T-helper 1 cell (primary cell): ENCODE measurements around the gene CDC7.

Source experiments
- DNase-seq, 5 donors: peaks; one replicate each; pipeline ENCODE4 v3.0.0-alpha.2; 2012 to 2020

The CDC7 gene

DNA sequence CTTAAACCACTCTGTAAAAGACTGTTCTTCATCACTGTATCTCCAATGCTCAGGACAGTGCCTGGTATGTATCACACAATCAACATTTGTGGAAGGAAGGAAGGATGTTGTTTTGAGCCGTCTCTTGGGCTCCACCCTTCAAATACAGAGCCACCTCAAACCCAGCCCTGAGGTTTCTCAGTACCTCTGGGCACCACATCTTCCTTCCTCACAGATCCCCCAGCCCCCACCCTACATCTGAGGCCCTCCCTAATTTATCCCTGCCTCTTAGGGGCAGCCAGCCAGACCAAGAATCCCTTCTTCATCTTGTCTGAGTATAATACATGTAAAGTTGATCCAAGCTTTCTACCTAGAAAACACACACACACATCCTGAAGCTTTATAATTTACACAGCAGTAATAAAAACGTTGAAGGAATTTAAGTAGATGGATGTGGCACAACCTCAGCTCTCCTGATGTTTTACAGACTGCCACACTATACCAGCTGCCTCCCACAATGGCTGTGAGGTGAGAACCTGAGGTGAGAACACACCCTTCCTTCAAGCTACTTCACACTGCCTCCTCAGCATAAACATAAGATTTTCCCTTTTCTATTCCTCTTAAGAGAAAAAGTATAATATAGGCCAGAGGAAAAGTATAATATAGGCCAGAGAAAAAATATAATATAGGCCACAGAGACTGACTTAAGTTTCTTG, 48.5 kb downstream of the CDC7 start:
- DNase-seq, result peak in 2 of 5 donors; percentile 5 to 98

DNA sequence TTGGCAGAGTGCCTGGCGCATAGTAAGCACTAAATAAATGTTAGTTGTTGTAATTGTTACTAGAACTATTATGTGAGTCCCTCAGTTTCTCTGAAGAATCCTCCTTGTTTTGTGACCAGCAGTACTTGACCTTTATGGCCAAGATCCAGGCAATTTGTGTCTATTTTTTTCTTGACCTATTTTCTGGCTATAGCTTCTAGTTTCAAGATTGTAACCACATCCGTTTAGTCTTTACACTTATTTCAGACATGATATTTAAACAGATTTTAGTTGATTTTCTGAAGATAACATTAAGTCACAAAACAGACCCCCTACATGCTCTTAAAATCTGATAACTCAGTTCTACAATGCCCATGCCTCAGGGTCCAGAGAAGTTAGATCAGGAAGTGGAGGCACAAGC, 50.3 kb downstream of the CDC7 start:
- DNase-seq, result peak in 1 of 5 donors; percentile 66

- DNase-seq, result peak in 1 of 5 donors; percentile 52
Measured at GRCh38 chr1:91552091-91552490, 51.4 kb downstream of the CDC7 start.

GRCh38 chr1:91552596-91552995, 51.9 kb downstream of the CDC7 start:
- no peak for DNase-seq

GRCh38 chr1:91553177-91553591, 52.5 kb downstream of the CDC7 start:
- no peak for DNase-seq

DNA sequence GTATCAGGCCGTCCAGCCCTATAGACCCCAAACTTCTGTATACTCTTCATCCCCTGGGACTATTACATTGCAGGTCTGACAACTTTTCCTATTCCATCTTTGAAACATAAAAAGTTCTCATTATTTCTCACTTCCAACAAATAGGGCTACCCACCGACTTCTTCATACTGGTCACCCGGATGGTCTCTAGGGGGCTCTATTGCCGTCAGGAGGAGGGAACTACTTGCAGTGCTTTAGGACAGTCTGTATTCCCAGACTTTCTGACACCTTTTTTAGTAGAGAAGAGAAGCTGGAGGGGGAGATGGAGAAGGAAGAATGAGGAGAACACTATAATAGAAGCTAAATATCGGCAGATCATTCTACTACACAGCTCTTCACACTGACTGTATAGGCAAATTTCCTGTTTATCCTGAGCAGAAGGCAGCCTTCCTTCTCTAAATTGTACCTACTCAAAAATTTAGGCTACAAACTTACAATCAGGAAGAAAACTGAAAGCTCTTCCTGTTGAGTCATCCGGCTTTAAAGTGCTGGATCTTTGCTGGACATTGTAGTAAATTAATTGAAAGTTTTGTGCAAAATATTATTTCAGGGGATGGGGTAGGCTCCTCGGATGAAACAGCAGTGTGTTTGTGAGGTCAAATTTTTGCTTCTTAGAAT, 54.6 kb downstream of the CDC7 start:
- DNase-seq, result no peak

DNA sequence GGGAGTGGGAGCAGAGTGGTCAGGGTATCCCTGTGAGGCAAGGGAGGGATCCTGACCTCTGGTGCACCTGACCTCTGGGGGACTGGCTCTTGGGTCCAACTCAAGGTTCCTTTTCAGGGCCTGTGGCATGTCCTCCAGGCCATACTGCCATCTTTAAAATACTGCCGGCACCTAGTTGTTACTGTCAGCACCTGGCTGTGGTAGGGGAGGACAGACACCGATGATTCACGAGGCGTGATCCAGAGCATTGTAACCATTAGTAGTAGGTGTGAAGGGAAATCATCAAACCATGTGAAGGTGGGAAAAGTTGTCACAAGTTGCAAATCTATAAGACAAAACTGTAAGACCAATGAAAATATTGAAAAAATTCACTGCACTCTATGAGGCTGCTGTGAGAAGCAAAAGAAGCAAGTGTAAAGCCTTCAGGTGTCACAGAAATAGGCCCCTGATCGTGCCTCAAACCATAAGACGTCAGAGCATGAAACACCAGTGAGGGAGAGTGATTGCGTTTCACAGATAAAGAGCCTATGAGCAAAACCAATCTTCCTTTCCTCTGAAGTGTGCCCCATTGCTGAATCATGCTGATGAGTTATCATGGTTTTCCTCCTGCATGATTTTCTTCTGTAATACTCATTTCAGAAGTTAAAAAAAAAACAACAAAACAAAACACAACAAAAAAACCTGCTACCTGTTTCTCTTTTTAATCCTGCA, 55.3 kb downstream of the CDC7 start:
- DNase-seq, result peak in 4 of 5 donors; percentile 43 to 100 (median 55)

DNA sequence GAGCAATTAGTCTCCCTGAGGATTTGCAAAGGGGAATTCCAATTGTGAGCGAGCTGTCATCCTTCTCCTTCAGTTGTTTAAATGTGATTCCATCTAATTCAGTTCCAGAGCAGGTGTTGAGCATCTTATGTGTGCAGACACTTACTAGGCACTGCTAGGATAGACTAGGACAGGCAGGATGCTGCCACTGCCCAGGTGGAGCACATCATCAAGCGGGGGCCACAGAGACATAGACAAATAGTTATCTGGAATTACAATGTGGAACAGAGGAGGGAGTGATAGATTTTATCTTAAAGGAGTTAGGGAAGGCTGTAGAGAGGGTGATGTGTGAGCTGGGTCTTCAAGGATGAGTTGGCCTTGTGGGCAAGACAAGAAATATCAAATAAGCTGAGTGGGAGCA, 55.9 kb downstream of the CDC7 start:
- DNase-seq, result no peak

DNA sequence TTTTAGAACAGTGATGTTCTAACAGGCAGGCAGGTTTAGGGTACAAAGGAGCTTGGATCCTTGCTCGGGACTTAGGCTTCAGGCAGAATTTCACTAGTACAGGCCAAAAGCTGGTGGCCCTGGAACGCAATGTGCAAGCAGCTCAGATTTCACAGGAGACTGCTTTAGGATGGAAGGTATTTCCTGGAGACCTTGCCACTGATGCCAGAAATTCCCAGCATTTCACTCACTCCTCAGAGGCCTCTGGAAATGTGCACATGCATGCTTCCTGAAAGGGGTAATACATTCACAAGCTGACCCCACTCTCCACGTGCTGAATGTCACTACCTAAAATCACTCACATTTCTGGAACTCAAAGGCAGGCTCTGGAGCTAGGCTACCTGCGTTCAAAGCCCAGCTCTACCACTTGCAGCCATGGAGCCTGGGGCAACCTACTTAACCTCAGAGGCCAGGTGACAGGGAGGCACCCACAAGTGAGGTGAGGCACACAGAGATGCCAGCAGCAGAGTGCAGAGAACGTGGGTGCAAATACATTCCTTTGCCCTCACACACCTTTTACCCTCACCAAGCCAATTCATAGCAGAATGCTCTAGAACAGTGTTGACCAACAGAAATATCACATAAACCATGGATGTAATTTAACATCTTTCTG, 56.5 kb downstream of the CDC7 start:
- DNase-seq, result peak in 1 of 5 donors; percentile 52

GRCh38 chr1:91557826-91558225, 57.2 kb downstream of the CDC7 start:
- no peak for DNase-seq

GRCh38 chr1:91559046-91559750, 58.5 kb downstream of the CDC7 start:
- no peak for DNase-seq

- DNase-seq, result peak in 2 of 5 donors; percentile 2 to 63
Measured at GRCh38 chr1:91559838-91560565, 59.4 kb downstream of the CDC7 start.

DNA sequence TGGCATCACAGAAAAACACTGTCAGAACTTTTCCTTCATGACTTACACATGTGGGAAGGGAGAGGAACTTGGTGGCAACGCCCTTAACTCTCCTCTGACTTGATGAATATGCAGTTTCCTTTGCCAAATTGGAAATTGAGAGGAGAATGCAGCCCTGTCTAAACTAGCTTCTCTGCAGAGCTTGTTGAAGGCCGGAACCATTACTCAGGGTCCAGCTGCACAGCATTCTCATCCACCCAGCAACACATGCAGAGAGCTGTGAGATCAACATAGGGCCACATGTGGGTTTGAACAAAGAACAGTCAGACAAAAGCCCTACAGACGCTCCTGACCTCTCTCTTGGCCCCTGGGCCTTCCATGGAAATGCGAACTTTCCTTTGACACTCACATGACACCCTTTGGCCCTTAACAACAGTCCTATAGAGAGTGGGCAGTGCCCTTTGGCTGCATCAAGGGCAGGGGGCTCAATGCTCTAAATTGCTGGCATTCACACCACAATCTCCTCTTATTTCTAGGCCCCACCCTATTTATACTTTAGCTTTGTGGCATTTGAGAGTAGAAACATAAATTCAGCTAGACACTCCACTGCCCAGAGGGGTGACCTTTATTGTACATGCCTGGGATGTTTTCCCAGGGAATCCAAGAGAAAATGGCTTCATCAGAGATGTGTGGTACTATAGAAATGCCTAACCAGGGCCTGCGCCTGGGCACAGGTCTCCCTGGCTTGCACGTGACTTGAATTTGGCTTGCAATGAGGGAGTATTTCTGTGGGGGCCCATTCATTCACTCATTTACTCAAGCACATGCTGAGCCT, 64.4 kb downstream of the CDC7 start:
- DNase-seq, result no peak

GRCh38 chr1:91567583-91567982, 66.9 kb downstream of the CDC7 start:
- DNase-seq, result no peak

DNA sequence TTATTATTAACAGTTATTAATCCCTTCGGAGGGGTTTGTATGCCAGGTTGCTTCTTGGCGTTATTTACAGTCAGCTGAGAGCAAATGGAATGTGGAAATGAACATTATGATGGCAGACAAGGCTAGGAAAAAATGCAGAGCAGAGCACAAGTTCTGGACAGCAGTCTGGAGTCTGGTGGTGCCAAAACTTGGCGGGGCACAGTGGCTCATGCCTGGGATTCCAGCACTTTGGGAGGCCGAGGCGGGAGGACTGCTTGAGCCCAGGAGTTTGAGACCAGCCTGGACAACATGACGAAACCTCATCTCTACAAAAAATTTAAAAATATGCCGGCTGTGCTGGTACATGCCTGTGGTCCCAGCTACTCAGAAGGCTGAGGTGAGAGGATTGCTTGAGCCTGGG, 67.6 kb downstream of the CDC7 start:
- DNase-seq, result no peak

DNA sequence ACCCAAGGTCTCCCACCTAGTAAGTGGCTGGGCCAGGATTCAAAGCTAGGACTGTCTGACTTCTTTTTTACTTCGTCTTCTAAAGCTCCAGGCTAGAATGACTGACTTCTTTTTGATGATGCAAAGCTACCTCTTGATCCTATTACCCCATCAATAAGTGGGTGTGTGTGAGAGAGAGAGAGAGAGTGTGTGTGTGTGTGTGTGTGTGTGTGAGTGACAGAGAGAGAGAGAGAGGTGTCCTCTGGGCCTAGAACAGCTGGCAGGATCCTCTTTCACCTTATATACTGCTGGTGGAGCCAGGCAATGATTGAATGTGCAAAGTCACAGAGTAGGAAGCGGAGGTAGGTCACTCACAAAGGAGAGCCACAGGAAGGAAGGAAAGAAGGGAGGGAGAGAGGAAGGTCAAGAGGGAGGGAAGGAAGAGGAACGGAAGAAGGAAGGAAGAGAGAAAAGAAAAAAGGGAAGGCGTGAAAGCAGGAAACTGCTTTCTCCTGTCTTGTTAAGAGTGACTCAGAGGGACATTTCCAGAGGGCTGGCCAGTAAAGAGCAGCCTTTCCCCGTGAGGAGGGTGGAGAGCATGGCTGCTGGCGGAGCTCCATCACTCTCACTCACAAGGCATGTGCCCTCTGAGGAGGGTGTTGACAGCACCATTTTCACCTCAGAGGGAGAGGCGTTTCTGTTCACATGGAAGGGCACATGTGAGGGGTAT, 68.9 kb downstream of the CDC7 start:
- DNase-seq, result peak in 1 of 5 donors; percentile 61

DNA sequence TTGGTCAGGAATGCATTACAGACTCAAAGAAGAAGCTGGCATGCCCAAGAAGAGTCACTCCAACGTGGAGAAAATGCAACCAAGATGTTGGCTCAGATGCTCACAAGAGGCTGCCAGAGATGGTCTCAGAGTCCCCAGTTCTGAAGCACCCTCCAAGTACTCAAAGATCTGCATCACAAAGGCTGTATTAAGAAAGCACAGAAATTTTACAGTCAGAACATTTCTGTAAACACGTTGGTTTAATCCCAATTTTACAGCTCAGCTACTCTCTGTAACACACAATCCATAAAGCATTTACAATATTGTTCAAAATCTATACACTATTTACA, 69.4 kb downstream of the CDC7 start:
- DNase-seq, result no peak

- no peak for DNase-seq
Measured at GRCh38 chr1:91572044-91572443, 71.4 kb downstream of the CDC7 start.
